Activated CD4-positive, alpha-beta T cell treated with anti-CD3 and anti-CD28 coated beads, Interleukin-2, amount 50 U/mL, for 24 hours (primary cell): ENCODE measurements around the gene CDH23.

ENCODE experiments used
- DNase-seq, 2 donors: peaks; one replicate each; pipeline ENCODE4 v3.0.0-alpha.2; 2020; ENCODE audit warnings: low read depth in 1 of 2, low spot score in 1 of 2

The CDH23 gene

DNA sequence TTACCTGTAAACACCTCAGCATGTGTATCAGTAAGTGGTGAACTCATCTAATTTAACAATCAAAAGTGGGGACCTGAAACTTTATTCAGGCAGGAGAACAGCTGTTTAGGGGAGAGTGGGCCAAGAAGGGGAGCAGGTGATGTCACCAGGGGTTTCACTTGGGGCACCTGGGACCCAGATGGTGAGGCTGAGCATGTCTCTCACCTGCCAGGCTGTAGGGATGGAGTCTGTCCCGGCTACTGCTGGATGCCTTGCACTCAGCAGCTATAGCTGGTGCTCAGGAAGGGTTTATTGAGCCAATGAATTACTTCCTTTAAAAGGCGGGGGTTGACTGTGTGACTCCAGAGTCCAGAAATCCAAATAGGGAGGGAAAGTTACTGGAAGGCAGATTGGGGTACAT, 23.0 kb downstream of the CDH23 start:
- DNase-seq = no peak

DNA sequence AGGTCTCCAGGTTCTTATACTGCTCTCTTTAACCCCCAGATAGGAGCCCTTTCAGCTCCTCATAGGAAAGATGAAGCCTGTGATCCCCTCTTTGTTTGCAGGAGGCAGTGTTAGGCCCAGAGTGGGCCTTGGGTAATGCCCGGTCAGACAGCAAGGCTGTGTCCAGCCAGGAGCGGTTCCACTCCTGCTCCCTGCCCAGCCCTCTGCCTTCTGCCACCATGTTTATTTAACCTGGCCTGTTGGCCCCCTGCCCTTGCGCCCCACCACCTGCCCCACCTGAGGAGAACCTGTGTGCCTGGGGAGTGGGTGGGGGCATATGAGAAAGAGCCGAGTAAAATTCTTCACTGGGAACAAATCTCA, 24.3 kb downstream of the CDH23 start:
- no peak for DNase-seq

DNA sequence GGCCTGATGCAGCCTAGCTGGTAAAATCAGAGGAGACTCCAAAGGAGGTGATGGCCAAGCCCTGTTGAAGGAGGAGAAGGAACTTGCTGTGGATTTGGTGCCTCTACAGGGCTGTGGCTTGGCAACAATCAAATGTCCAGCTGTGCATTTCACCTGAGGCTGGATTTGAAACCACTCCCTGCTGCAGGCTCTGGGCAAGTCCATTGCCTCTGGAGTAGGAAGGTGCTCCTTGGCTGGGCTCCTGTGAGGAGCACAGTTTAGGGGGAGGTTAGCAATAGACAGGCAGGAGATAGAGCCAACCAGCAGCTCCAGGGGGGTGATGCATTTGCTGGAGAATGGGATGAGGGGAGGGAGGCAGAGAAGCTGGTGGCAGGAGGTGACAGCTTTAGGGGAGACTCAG, 26.5 kb downstream of the CDH23 start:
- DNase-seq = no peak

DNA sequence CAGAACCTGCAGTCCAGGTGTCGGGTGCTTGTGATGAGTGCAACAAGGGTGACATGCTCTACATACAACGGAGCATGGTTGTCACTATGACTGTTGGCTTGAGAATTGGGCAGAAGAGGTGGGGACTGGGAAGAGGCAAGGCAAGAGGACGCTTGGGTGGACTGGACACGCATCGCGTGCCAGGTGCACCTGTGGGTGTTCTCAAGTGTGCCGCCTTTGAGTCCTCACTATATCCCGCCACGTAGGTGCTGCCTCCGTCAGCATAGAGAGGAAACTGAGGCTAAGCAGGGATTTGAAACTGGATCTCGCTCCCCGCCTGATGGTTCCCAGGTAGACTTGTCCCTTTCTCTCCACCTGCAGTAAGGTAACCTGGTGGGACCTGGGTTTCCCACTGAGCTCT, 27.2 kb downstream of the CDH23 start:
- no peak for DNase-seq

DNA sequence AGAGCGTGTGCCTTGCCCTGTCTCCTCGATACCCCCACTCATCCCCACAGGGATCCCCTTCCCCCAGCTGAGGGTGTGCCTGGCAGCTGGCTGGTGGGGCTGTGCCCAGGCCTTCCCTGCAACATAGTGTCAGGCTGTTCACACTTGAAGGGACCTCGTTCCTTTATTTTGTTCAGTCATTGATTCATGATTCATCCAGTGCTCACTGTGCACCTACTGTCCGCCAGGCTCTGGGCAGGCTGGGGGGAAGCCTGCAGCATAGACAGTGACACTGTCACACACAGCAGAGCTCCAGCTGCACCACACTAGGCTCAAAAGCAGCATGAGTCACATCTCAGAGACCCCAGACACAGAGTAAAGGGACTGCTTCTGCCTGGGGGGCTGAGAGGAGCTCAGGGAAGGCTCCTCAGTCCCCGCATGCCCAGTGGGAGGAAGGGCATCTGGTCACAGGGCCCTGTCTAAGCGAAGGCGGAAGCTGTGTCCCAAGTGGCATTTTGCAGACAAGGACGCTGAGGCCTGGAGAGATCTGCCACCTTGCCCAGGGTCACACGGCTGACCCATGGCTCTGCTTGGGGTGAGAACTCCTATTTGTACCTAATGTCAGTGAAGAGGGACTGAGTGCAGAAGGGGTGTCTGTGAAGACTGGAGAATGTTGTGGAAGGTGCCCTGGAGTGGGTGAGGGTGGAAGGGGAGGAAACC, 27.9 kb downstream of the CDH23 start:
- DNase-seq = no peak

DNA sequence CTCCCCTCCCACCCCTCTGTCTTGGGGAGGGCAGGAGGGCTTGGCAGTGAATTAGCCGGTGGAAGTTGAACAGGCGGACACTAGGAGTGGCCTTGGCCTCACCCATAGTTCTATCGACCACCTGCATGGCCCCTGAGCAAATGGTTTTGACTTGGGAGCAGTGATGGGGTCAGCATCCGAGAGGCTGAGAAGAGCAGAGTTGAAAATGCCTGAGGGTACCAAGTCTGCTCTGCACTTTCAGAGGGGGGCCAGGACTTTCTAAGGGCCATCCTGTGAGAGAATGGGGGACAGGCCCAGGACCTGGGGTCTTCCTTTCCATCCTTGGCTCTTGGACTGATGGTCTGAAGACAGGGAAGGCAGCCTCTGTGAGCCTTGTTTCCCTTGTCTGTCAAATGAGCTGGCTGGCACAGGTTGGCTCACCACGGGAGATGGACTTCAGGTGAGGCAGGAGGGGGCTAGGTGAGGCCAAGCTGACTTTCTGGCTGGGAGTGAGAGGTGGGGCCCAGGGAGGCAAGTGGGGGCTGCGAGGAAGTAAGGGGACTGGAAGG, 29.4 kb downstream of the CDH23 start:
- DNase-seq = no peak

DNA sequence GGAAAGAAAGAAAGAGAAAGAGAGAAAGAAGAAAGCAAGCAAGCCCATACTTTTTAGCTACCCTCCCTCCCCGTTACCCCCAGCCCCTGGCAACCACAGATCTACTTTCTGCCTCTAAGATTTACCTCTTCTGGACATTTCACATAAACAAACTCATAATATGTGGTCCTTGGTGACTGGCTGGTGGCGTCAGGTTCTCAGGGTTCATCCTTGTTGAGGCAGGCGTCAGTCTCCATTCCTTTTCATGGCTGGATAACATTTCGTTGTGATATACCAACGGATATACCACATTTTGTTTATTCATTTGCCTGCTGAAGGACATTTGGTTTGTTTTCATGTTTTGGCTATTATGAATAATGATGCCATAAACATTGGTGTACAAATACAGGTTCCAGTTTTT, 30.5 kb downstream of the CDH23 start:
- DNase-seq = no peak

DNA sequence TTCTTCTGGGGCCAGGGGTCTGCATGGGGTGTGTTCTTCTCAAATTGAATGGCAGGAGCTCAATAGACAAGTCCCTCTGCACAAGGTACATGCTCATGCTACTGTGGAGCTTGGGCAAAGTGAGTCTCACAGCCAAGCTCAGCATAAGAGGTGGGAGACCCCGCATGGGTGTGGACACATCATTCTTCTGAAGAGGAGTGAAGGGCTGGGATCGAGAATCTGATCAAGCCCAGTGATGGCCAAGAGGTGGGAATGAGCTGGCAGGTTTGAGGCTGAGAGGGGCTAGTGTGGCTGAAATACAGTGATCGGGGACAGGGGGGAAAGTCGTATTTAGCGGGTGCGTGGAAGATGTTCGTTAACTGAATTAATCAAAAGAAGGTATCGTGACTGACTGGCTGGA, 32.6 kb downstream of the CDH23 start:
- DNase-seq = no peak

DNA sequence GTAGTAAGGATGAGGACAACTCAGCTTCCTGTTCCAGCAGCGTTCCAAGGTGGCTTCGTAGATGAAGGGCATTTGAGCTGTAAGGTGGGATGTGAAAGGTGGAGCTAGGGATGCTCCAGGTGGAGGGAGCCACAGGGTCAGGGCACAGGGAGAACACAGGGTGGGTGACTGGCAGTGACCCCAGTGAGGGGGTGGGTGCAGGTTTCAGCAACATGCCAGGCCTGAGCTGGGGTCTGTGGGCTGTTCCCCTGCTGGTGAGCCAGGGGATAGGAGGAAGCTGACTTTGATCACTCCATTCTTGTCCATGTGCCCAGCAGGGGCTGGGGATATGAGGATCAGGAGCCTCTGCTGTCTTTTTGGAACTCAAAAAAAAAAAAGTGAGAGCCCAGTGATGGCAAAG, 33.2 kb downstream of the CDH23 start:
- DNase-seq = no peak

DNA sequence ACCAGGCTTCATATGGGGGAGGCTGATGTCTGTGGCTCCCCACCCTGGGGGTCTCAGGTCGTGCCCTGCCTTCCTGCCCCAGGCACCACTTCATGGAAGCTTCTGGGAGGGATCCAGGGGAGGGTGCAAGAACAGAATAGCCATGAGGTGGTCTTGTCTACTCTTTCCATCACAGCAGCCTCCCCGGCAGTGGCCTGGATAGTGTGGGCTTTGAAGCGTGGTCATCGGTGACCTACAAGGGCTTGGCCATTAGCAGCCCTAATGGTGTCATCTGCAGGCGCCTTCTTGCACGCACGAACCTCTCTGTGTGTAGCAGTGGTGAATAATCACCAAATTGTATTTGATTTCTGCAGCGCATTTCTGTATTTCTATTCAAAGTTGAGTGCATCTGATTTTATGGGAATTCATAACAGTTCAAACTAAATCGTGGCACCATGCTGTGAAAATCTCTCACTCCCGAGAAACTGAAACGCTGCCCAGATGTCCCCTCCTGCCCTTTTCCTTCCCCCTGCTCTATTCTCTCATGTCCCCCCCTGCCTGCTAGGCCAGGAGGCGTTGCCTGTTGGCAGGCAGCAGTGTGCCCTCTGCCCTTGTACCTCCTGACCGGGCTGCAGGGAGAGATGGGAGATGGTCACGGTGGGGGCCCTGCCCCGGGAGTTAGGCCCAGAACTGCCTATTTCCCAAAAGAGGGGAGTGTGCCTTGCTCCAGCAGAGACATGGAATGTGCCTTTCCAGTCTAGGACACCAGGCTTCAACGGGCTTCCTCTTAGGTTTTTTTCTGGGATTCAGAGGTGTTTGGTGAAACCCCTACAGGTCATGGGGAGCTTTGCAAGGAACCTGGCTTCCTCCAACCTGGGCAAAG, 34.8 kb downstream of the CDH23 start:
- no peak for DNase-seq

DNA sequence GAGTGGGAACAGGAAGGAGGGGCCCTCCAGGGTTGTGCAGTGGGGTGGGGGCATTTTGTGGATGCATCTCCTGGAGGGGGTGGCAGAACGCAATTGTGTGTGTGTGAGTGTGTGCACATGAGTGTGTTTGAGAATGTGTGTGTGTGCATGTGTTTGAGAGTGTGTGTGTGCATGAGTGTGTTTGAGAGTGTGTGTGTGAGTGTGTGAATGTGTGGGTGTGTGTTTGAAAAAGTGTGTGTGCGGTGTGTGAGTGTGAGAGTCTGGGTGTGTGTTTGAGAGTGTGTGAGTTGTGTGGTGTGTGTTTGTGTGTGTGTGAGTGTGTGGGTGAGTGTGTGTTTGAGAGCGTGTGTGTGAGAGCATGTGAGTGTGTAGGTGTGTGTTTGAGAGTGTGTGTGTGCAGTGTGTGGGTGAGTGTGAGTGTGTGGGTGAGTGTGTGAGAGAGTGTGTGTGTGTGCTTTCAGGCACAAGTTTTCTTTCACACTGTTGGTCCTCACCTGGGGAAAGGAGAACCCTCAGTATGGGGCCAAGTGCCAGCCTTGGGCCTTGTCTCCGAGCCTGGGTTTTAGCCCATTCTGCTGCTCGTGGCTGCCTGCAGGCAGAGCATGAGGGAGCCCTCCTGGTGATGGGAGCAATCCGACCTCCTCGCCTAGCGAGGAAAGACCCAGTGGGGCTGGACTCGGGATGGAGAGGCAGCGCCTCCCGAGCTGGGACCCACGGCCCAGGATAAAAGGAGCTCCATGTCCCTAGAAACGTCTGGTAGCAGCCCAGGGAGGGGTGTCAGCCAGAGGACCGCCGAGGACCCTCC, 35.6 kb downstream of the CDH23 start:
- no peak for DNase-seq

DNA sequence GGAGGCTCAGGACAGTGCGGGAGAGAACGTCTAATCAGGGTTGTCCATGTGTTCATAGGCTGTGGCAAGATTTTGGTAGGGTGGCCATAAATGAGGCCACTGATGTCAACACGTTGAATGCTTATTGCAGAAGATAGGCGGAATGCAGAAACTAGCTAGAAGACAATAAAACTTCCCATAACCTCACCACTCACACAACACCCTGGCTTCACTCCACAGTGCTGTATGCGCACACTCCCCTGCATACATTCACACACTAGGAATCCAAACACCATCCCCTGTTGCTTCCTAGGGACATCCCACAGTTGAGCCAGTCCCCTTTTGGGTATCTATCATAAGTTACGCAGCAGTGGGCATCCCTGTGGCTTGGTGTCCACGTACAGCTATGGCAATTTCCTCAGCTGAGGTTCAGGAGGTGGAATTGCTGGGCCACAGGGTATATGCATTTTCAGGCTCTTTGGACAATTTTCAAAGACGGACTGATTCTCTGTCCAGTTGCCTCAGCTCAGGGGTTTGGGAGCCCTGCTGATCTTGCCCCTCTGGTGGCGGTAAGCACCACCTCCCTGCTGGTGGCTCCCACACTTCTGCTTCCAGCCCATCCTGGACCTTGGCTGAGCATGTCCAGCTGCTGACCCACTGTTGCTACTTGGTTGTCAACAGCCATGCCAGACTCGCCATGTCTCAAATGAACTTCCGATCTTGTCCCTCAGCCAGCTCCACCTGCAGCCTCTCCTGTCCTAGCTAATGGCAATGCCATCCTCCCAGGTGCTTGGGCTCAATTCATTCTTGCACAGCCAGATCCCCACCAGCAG, 36.4 kb downstream of the CDH23 start:
- no peak for DNase-seq

DNA sequence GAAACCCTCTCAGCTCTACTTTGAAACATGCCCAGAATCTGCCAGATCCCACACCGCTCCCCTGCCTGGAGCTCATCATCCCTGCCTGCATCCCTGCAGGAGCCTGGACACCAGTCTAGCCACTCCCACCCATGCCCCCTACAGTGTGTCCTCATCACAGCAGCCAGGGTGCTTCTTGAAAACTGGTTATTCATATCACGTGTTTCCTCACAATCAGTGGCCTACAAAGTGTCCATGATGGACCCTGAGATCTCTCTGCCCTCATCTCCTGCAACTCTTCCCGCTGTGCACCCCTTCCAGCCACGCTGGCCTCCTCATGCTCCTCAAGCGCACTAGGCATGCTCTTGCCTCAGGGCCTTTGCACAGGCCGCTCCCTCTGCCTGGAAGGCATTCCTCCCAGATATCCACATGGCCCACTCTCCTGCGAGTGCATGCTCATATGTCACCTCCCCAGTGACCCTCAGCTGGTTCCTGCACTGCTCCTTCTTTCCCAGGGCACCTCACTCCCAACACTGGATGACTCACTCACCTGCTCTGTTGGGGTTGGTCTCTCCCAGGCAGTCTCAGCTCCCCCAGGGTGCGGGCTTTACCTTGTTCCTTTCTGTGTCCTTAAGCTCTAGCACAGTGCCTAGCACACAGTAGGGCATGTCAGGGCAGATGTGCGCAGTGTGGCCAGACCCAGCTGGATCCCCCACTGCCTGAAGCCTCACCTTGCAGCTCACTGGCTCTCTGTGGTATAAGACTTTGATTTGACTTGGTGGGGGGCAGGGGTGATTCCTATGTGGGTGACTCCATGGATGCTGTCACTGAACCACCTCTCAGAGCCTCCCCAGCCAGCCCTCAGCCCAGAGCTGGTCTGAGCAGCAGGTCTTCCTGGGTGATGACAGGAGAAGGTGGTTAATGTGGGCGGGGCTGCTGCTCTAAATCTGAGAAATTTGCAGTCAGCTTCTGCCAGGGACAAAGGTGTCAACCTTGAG, 37.3 kb downstream of the CDH23 start:
- no peak for DNase-seq

DNA sequence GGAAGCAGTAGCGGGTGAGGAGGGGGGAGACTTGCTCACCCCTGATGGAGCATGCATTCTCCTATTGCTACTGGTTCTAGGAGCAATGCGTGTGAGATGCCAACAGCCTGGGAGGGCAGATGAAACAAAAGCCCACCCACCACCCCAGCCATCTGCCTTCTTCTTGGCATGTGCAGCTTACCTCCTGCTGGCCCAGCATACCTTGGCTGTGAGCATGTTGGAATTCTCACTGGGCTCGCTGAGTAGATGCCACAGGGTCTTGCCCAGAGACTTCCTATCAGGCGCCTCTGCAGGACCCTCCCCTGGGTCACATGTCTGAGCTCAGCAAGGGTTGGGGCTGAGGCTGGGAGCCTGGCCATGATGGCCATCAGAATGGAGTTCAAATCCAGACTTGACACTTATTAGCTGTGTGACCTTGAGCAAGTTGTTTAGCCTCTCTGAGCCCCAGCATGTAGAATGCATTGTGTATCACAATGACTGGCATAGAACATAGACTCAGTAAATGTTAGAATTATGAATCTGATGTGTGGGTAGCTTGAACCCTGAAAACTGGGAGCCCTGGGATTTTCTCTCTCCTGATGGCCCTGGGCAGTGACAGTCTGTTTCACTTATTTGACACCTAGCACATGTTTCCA, 38.2 kb downstream of the CDH23 start:
- DNase-seq = no peak

DNA sequence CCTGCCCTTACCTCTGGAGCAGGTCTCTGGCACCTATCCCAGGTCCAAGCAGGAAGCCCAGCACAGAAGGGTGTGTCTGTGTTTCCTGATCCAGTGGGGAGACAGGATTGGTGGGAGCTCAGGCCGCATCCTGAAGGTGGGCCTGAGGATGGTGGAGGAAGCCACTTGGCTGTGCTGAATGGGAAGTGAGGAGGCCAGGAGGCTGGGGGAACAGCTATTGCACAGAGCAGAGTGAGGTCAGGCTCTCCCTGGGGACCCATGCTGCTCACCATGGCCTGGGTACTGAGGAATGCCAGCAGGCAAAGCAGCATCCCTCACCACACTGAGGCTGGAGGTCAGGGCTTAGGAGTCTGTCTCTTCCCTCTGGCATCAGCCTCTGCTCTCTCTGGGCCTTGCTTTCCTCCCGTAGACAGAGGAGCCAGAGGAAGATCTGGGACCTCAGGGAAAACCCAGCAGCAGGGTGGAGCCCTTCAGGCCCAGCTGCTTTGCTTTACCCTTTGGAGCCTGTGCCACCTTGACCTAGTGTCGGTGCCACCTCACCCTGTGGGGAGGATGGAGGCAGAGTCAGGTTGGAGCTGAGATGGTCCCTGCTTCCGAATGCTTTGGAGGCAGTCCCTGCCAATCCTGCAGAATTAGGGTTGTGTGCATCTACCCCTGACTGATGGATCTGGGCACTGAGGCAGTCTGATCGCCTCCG, 39.0 kb downstream of the CDH23 start:
- no peak for DNase-seq

DNA sequence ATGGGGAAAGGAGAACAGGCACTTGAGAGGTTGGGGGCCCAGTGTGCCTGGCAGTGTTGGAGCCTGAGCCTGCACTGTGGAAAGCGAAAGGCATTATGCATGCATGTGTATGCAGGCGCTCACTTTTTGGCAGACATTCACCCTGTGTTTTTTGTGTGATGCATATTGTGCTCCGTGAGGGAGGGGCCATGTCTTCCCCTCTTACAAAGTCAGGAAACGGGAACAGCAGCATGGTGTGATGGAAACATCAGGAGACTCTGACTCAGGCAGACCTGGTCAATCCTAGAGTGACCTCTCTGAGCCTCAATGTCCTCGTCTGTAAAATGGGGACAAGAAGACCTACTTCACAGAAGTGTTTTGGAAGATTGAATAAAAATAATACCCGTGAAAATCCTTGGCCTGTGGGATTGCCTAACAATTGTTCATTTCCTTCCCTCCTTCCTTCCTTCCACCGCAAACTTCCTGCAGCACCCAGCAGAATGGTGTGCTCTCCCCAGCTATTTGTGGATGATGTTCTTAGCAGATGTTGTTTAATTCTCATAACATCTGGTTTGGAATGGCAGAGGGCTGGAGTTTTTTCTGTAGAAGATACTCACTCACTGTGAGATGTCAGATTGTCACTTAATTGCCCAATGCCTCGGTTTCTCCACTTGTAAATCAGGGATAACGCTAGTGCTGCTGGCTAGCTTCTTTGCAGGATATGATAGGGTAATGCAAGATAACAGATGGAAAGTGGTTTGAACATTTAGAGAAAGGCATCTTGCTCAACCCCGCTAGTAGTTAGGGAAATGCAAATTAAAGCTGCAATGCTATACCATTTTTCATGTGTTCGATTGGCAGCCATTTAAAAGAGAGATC, 39.8 kb downstream of the CDH23 start:
- DNase-seq = no peak

DNA sequence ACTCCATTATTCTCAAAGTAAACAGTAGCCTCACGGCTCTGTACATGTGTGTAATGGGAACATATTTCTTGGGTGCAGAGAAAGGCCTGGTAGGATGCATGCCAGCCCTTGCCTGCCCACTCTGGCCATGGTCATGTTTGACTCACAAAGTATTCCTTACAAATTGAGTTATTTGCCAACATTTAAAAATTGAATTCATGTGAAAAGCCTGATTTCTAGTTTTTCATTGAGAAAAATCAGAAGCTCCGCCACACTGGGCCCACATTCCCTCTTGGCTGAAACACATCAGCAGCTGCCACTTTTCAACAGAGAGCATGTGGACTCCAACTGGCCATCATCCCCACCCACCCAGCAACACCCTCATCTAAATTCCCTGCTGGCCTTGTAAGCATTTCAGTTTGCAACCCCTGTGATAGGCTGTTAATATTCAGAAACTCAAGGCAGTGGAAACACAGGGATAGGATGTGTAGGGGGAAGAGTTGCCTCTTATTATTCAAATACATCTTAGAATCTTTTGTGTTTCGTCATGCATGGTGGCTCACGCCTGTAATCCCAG, 40.9 kb downstream of the CDH23 start:
- no peak for DNase-seq
